IPS-18c (cell line): Measurements from ENCODE around the gene AKR1B15.
"Not testable (repeated sequence)": the region's sequence is repeated elsewhere in the genome, so short reads cannot be mapped to it uniquely, and the experiment has no call there.

Experiments used
- H3K4me3 ChIP-seq: 2 replicates; pipeline ENCODE4 v1.7.0; 2013; ENCODE audit warnings: low read depth, mild to moderate bottlenecking, low read length, moderate library complexity; ENCODE audit not compliant: insufficient read depth
- H3K9me3 ChIP-seq: one replicate; pipeline ENCODE4 v1.6.1; 2013; ENCODE audit warnings: mild to moderate bottlenecking, low read length, moderate library complexity; ENCODE audit not compliant: control insufficient read depth, insufficient read depth

AKR1B15 gene

DNA sequence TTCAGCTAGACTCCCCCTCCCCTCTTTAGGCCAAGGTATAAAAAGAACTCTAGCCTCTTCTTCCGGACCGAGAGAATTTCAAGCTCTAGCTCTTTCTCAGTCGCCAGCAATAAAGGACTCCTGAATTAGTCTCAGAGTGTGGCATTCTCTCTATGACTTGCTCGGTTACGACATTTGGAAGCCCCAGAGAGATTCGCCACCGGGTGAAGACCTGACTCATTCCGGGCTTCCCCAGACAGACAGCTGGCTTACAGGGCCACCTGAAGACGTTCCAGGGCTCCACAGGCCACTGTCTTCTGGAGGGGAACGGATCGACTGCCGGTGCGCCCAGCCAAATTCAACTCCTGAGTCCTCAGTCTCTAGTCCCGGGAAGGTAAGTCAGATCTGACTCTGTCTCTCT lies at the start of gene AKR1B15:
TSS of gene AKR1B15 (plus strand) at position 234 of the 400 bp plus-strand sequence. CDS start 15,510 bp downstream, outside the sequence.
- Histone ChIP-seq H3K9me3 (no peaks in the 10 kb centered on the region), H3K4me3 (no peak within 1 kb of the TSS)

DNA sequence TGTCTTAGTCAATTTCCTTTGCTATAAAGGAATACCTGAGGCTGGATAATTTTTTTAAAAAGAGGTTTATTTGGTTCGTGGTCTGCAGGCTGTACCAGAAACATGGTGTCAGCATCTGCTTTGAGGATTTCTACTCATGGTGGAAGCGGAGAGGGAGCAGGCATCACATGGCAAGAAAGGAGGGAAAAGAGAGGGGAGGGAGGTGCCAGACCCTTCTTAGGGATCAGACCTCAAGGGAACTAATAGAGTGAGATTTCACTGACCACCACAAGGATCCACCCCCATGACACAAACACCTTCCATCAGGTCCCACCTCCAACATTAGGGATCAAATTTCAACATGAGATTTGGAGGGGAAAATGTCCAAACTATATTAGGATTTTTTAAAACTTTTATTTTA lies 48.5 kb upstream of the AKR1B15 start:
- H3K4me3 ChIP-seq = no peak overlapping the region

DNA sequence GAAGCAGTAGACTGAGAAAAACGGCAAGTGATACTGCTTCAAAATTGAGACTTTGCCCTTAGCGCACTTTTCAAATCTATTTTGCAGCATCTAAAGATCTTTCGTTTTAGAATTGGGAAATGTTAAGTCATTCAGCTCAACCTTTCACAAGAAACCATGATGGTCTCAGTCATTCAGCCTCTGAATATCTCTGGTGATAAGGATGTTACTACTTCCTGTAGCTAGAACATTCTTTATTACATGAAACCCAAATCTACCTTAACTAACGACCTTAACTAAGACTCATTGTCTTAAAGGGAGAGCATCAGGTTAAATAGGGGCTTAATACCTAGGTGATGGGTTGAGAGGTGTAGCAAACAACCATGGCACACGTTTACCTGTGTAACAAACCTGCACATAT lies 47.9 kb upstream of the AKR1B15 start:
- H3K9me3 ChIP-seq = no peaks in the 10 kb centered on the region
- no peak overlapping the region for H3K4me3 ChIP-seq

More for the DNA sequence above, 48.5 kb upstream of the AKR1B15 start:
- no peaks in the 10 kb centered on the region for H3K9me3 ChIP-seq

DNA sequence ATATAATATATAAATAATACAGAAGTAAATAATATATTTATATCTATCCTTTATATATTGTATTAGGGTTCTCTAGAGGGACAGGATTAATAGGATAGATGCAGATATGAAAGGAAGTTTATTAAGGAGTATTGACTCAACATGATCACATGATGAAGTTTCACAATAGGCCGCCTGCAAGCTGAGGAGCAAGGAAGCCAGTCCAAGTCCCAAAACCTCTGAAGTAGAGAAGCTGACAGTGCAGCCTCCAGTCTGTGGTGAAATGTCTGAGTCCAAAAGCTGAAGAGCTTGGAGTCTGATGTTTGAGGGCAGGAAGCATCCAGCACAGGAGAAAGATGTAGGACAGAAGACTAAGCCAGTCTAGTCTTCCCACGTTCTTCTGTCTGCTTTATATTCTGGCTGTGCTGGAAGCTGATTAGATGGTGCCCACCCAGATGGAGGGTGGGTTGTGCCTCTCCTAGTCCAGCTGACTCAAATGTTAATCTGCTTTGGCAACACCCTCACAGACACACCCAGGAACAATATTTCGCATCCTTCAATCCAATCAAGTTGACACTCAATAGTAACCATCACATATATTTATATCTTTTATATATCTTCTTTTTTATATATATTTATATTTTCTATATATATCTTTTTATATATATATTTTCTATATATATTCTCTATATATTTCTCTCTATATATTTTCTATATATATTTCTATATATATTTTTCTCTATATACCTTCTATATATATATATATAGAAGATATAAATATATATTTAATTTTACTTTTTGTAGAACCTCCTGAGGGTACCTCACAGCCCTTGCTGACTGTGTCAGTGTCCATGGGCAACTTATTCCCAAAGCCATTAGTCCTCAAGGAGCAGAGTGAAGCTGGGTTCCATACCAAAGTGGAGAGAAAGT lies 46.2 kb upstream of the AKR1B15 start:
- no peaks in the 10 kb centered on the region for H3K9me3 ChIP-seq
- H3K4me3 ChIP-seq = no peak overlapping the region

DNA sequence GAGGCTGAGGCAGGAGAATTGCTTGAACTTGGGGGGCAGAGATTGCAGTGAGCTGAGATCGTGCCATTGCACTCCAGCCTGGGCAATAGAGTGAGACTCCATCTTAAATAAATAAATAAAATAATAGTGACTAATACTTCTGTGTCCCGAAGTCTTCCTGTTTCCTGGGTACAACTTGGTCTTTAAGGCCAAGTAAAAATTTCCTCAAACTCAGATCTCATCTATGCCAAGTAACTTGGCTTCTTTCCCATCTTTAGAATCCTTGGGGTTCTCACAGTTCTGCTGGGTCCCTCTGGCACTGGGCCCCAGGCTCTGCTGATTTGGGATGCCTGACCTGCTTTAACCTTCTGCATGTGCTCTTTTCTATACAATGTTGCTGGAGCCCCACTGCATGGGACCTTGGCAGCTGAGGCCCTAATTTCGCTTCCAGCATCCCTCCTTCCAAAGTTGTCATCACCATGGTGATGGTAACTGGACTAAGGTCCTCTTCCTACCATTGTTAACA lies 44.2 kb upstream of the AKR1B15 start:
- no peak overlapping the region for H3K4me3 ChIP-seq
- H3K9me3 ChIP-seq = no peaks in the 10 kb centered on the region

DNA sequence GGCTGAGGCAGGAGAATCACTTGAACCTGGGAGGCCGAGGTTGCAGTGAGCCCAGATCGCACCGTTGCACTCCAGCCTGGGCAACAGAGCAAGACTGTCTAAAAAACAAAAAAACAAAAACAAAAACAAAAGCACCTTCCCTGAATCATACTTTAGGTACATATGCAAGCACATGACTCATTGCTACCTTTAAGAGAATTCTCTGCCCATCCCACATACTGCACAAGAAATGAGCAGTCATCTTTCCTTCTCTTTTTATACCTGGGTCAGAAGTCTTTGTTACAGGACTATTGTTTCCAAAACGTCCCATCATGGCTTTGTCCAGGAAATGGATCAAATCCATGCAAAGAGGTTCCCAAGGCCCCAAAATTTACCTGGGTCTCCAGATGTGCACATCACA lies 43.1 kb upstream of the AKR1B15 start:
- no peak overlapping the region for H3K4me3 ChIP-seq
- H3K9me3 ChIP-seq = no peaks in the 10 kb centered on the region

DNA sequence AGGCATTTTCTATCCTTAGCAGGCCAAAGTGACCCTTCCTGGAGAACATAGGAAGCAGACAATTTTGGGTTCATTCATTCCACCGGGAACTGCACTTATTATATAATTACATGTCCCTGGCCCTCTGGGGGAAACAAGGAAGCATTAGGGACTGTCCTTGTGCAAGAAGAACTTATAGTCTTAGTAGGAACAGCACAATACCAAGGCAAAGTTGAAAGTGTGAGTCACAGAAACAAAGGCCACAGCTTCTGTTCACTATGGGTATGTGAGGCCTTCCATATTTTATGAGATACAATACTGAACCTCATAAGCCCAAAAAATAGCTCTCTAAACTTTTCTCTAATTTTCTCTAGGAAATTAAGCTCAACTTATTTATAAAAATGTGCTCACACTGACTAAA lies 39.9 kb upstream of the AKR1B15 start:
- no peaks in the 10 kb centered on the region for H3K9me3 ChIP-seq
- H3K4me3 ChIP-seq = no peak overlapping the region

DNA sequence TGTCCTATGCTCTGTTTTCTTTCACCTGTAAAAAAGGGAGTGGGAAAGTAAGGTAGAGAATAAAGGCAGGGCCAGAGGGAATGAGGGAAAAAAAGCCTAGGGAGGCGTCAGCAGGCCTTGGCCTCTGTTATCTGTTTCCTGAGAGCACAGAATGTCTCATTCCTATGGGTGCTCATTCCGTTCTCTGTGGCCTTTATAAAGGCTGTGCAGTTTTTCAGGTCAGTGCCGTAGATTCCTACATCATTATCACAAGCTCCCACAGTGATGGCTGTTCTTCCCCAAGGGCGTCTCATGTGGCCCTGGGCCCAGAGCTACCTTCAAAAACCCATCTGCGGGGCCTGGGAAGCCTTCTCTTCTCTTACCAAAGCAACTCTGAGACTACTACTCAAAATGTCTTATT lies 38.3 kb upstream of the AKR1B15 start:
- Histone ChIP-seq H3K9me3 (no peaks in the 10 kb centered on the region), H3K4me3 (no peak overlapping the region)

DNA sequence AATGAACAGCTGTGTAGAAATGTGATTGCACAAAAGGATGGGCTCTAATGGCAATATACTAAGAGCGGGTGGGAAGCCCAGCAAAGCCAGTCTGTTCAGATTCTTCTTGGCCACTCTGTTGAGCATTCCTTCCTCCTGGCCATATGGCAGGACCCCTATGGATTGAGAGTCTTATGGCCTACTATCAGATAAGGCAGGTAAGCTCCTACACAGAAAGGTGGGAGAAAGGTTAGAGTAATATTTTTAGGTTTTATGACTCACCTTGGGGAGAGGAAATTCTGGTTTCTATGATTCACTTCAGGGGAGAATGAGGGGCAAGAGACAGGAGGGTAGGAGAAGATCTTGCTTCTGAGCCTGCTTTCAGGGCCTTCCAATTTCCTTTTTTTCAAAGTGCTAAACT lies 36.6 kb upstream of the AKR1B15 start:
- H3K4me3 ChIP-seq = no peak overlapping the region
- H3K9me3 ChIP-seq = no peaks in the 10 kb centered on the region

DNA sequence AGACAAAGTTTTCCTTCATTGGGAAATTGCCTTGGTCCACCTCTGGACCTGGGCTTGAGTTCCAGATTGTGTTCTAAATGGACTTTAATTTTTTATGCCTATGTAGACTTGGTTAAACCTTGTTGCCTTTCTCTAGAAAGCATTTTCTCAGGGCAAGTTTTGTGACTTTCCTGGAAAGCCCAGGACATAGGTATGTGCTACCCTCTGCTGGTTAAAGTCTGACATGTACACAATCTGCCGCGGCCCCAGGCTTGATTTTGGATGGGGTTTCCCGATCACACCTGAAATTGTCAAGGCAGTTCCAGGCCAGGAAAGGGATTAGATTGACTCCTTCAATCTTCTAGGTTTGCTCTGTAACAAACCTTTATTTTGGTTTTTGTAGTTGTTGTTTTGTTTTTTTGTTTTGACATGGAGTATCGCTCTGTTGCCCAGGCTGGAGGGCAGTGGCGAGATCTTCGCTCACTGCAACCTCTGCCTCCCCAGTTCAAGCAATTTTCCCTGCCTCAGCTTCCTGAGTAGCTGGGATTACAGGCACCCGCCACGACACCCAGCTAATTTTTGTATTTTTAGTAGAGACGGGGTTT lies 35.6 kb upstream of the AKR1B15 start:
- H3K9me3 ChIP-seq = no peaks in the 10 kb centered on the region
- H3K4me3 ChIP-seq = no peak overlapping the region

DNA sequence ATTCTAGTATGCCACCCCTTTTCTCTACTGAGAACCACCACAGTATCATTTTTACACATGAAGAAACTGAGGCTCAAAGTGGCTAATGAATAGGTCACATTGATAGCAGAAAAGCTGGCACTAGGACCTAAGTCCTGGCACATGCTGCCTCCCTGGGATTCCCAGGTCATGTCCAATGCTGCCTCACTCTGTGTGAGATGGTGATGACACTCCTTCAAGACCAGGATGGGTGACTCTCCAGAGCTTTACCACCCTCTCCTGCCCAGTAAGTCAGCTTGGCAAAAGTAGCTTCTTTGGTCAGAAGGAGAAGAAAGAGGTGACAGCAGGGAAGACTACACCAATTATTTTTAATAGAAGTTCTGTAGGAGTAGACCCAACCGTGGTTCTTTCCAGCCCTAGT lies 34.8 kb upstream of the AKR1B15 start:
- Histone ChIP-seq H3K4me3 (no peak overlapping the region), H3K9me3 (no peaks in the 10 kb centered on the region)

DNA sequence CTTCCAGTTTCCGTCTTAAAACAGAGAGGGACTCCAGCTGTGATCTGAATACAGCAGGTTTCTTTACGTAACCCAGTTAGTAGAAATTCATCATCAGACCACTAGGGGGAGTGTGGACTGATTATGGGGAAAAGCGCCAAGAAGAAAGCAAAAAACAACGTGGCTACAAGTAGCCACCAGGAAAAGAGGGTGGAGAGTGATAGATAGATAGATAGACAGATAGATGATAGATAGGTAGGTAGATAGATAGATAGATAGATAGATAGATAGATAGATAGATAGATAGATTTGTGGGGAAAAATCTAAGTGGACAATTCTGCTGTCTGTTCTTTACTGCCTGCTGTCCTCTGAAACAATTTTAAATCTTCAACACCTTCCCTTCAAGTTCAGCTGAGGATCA lies 34.2 kb upstream of the AKR1B15 start:
- Histone ChIP-seq H3K4me3 (no peak overlapping the region), H3K9me3 (no peaks in the 10 kb centered on the region)

DNA sequence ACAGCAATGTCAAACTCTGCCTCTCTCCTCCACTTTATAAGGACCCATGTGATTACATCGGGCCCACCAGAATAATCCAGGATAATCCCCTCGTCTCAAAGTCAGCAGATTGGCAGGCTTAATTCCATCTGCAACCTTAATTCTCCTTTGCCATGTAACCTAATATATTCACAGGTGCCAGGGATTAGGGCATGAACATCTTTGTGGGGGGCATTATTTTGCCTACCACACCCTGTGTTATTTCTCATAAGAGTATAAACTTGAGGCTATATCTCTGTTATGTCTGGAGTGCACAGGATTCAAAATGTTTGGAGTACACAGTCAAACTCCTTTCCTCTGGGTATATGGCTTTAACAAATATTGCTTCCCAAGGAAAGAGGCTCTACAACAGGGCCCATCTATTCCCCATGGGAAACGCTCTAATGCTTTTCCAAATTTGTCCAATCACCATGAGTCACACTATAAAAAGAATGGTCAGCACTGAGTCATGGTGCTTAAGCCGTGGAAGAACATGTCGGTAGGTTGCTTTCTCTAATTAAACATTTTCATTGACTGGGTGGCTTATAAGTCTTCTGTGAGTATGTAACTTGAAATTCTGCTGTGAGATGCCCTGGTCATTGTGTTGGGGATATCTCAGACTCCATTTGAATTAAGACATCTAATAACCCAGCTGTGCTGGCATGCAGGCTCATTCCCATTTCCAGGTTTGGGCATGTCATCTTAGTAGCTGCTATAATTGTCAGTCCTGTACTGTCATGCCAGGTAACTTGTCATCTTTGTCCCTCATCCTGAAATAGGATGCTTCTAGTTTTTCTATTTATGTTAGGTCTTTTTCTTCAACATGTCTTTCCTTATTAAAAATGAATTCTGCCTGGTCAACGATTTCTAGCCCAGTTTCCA lies 33.1 kb upstream of the AKR1B15 start:
- no peak overlapping the region for H3K4me3 ChIP-seq
- no peaks in the 10 kb centered on the region for H3K9me3 ChIP-seq

DNA sequence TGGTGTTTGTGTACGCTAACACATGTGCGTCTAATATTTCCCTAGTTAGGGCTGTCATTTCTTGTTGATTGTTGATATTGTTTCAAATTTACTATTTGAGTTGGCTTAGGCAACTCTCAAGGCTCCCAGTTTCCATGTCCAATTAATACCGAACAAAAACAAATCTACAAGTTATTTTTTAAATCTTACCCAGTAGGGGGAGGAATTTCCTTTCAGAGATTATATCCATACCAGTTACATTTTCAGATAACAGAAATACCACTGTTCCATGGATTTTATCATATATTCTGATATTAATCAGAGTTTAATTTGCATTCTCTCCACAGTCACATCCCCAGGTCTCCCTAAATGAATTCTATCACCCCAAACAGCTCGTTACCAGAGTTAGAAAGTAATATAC lies 28.8 kb upstream of the AKR1B15 start:
- H3K4me3 ChIP-seq = no peak overlapping the region
- H3K9me3 ChIP-seq = no peaks in the 10 kb centered on the region

DNA sequence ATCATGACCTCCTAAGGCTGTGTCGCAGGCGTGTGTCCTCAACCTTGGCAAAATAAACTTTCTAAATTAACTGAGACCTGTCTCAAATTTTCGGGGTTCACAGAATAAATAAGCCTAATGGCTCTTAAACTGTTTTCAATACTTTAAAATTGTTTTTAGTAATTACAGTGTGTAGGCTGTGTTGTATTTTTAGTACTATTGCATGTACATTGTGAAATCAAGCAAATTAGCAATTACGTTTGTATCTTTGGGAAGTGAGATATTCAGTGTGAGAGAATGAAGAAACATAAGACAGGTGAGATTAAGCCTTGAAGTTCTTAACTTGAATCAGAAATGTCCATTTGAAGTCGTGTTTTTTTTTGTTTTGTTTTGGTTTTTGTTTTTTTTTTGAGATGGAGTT lies 26.3 kb upstream of the AKR1B15 start:
- no peak overlapping the region for H3K4me3 ChIP-seq
- H3K9me3 ChIP-seq = no peaks in the 10 kb centered on the region

DNA sequence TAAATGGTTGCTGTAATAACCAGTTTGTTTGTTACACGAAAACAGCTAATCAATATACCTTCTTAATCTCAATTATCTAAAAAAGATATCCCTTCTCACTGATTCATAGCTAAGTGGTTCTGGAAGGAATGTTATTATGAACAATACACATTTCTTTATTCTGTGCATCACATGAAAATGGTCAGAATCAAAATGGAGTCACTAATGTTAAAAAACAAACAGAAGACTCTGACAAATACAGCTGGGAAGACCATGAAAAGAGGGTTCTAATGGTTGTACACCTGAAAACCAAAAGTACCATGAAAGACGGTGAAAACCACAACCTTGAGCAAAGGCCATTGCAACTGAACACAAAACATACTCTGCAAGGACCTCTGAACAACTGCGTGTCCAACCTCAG lies 23.5 kb upstream of the AKR1B15 start:
- H3K9me3 ChIP-seq, H3K4me3 ChIP-seq: not testable (repeated sequence)

DNA sequence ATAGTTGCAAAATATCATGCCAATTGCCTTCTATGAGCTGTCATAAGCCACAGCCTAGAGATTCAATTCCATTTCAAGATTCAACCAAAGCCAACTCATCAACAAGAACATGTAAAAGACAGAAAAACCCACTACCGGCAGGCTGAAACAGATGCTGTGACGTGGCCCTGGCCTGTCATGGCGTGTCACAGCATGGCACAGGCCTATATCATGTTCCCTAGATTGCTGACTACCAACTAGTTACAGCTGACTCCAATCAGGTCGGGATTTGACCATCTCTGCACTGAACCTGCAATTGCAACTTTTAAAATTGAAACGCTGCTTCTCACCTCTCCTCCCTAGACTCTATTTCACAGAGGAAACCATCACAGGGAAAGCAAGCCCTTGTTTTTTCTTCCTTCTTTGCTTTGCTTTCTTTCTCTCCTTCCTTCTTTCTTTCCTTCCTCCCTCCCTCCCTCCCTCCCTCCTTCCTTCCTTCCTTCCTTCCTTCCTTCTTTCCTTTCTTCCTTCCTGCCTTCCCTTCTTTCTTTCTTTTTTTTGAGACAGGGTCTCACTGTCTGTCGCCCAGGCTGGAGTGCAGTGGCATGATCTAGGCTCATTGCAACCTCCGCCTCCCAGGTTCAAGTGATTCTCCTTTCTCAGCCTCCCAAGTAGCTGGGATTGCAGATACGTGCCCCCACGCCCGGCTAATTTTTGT lies 22.2 kb upstream of the AKR1B15 start:
- not testable (repeated sequence) for H3K9me3 ChIP-seq, H3K4me3 ChIP-seq
